Esophagus (tissue), 2 donors: Measurements from ENCODE around the gene ANKRD50. TPM values are rescaled to one million over a fixed set of nuclear protein-coding genes. Genes with fewer than 3 reads are reported as not detected.

Experiments used
- H3K27ac ChIP-seq, 2 donors: one replicate each; pipeline ENCODE4 v1.5.1; 2013; ENCODE audit warnings: low read depth in 2 of 2, mild to moderate bottlenecking in 2 of 2, inconsistent platforms in 1 of 2, low read length in 1 of 2, moderate library complexity in 1 of 2
- H3K27me3 ChIP-seq, 2 donors: one replicate each; pipeline ENCODE4 v1.6.1; 2013; ENCODE audit warnings: low read length in 2 of 2, control low read depth in 1 of 2, mild to moderate bottlenecking in 1 of 2; ENCODE audit not compliant: insufficient read depth in 2 of 2, control insufficient read depth in 1 of 2
- H3K36me3 ChIP-seq, 2 donors: one replicate each; pipeline ENCODE4 v1.6.1; 2013; ENCODE audit warnings: low read length in 1 of 2; ENCODE audit not compliant: control insufficient read depth in 2 of 2, insufficient read depth in 2 of 2
- H3K4me1 ChIP-seq, 2 donors: one replicate each; pipeline ENCODE4 v1.6.1; 2013; ENCODE audit warnings: low read length in 1 of 2; ENCODE audit not compliant: control insufficient read depth in 2 of 2, insufficient read depth in 2 of 2
- H3K4me3 ChIP-seq, 2 donors: one replicate each; pipeline ENCODE4 v1.5.1; 2013; ENCODE audit warnings: low read length in 2 of 2, mild to moderate bottlenecking in 2 of 2, low read depth in 1 of 2, moderate library complexity in 1 of 2
- H3K9me3 ChIP-seq, 2 donors: one replicate each; pipeline ENCODE4 v1.6.1; 2013; ENCODE audit warnings: mild to moderate bottlenecking in 2 of 2, low read depth in 1 of 2, low read length in 1 of 2, moderate library complexity in 1 of 2; ENCODE audit not compliant: control insufficient read depth in 2 of 2, insufficient read depth in 1 of 2
- WGBS, 2 donors: extraction: QIAGEN DNeasy Blood & Tissue Kit; methylation state at CpG; one replicate each; pipeline ENCODE4 v1.1.7; 2013; 5-methylcytosine and 5-hydroxymethylcytosine counted together
- polyA plus RNA-seq, 2 donors: library from polyadenylated mRNA; stranded (reverse); fragments of 200-250 nt; gene quantifications; one replicate each; pipeline ENCODE4 v1.2.3, GENCODE V29; 2013
- donor health status: healthy with polysubstance abuse.
- donor health status: Bipolar disorder and iron deficiency.

ANKRD50 gene
- polyA plus RNA-seq, 2 donors = 2.0 to 3.3 TPM

DNA sequence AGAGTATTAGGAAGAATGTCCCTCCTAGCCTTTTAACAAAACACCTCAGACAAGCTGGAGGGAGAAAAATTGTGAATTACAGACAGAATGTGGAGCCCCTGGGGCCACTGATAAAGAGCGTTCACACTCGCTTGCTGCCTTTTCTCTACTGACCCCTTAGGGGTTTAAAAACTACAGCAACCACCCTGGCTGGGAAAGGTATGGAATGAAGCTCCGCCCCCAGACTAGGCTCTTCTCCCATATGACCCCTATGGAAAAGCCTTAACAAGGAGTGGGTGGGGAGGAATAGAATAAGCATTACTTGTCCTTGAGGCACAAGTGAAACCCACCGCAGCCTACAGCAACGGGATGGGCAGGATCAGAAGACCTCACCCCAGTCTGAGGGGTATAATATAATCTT lies 26.3 kb downstream of the ANKRD50 start:
- Histone ChIP-seq H3K9me3 (no peaks in the 10 kb centered on the region), H3K4me1 (no peaks in the 10 kb centered on the region), H3K27me3 (no peaks in the 10 kb centered on the region), H3K4me3 (no peak overlapping the region), H3K27ac (no peak overlapping the region), H3K36me3 (no peaks in the 10 kb centered on the region)
- 90 to 93% methylated on average over 5 of the region's 5 CpGs for WGBS, 2 donors

DNA sequence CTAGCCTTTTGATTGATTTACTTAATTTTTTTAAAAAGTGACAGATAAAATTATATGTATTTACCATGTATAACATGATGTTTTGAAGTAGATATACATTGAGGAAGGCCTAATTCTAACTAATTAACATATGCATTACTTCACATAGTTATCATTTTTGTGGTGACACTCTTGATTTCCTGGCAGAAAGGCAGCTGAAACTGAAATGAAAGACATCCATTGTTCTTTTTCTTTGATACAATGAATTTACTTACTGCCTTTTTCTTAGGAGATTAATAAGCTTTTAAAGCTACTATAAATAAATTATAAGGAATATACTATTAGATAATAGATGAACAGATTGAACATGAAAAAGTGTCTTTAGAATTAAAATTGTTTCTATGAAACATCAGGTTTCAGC lies 26.7 kb downstream of the ANKRD50 start:
- Histone ChIP-seq H3K27me3 (no peaks in the 10 kb centered on the region), H3K9me3 (no peaks in the 10 kb centered on the region), H3K27ac (no peak overlapping the region)

DNA sequence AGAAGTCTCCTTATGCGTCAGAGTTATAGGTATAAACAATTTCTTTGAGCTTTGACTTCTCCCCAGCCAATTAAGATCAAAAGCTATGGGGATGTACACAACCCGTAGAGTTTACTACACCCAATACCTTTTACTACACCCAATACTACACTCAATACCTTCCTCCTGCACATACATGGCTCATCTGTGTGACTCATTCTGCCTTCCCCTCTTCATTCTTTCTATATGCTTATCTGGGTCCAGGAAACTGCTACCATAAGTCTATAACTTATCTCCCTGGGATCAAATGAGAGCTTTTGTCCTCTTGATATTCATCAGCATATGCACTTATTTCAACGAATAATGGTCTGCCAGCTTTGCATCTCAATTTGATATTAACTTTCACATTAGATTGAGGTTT lies 28.2 kb downstream of the ANKRD50 start:
- H3K9me3 ChIP-seq = no peaks in the 10 kb centered on the region
- no peaks in the 10 kb centered on the region for H3K4me1 ChIP-seq
- no peaks in the 10 kb centered on the region for H3K27me3 ChIP-seq
- no peak overlapping the region for H3K4me3 ChIP-seq
- no peaks in the 10 kb centered on the region for H3K36me3 ChIP-seq
- WGBS, 2 donors = 82 to 92% methylated on average over 3 of the region's 3 CpGs
- H3K27ac ChIP-seq = no peak overlapping the region

More for the DNA sequence above, 26.7 kb downstream of the ANKRD50 start:
- Histone ChIP-seq H3K36me3 (no peaks in the 10 kb centered on the region), H3K4me1 (no peaks in the 10 kb centered on the region), H3K4me3 (no peak overlapping the region)

DNA sequence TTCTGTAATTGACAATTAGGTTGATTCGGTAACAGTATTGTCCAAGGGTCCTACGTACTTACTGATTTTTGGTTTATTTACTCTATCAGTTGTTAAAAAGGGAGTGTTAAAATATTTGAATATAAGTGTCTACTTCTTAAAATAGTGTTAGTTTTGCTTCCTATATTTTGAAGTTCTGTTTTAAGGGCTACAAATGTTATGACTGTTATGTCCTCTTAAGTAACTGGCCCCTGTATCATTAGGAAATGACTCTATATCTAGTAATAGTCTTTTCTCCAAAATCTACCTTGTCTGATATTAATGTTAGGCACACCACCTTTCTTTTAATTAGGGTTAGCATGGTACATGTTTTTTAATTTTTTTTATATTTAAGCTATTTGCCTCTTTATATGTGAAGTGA lies 30.1 kb downstream of the ANKRD50 start:
- H3K9me3 ChIP-seq = no peaks in the 10 kb centered on the region
- no peaks in the 10 kb centered on the region for H3K27me3 ChIP-seq
- 97 to 98% methylated on average over 2 of the region's 2 CpGs for WGBS, 2 donors
- no peaks in the 10 kb centered on the region for H3K36me3 ChIP-seq
- no peaks in the 10 kb centered on the region for H3K4me1 ChIP-seq
- no peak overlapping the region for H3K4me3 ChIP-seq
- H3K27ac ChIP-seq = no peak overlapping the region

DNA sequence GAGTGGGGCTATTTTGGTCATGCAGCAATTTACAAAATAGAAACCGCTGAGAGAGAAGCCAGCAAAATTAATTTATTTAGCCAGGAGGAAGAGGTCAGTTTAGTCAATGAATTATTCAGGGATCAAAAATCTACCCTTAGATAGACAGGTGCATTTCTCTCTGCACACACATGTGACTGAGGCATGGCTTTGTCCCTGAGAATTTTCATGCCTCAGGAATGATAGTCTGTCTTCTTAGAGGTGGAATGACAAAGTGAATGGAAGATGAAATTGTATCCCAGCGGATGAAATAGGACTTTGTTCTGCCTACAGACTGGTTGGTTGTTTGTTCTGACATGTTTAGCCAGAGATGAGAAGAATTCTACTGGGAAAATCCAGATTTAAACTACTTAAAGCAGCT lies 46.0 kb downstream of the ANKRD50 start:
- WGBS, 2 donors = 73 to 84% methylated on average over 2 of the region's 2 CpGs
- Histone ChIP-seq H3K36me3 (peaks cover 3 to 12% of the 10 kb centered on the region in 2 donors), H3K27ac (no peak overlapping the region), H3K4me3 (no peak overlapping the region), H3K9me3 (peaks cover 0 to 3% of the 10 kb centered on the region in 2 donors), H3K27me3 (no peaks in the 10 kb centered on the region), H3K4me1 (no peaks in the 10 kb centered on the region)

DNA sequence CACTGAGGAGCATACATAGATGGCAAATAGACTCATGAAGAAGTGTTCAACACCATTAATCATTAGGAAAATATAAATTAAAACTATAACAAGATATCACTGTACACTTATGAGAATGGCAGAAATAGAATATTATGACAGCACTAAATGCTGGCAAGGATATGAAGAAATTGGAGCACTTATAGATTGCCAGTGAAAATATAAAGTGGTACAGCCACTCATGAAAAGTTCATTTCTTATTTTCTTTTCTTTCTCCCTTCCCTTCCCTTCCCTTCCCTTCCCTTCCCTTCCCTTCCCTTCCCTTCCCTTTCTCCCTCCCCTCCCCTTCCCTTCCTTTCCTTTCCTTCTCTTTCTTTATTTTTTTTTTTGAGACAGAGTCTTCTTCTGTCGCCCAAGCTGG lies 53.7 kb downstream of the ANKRD50 start:
- Histone ChIP-seq H3K36me3 (no peaks in the 10 kb centered on the region), H3K27ac (no peak overlapping the region), H3K4me3 (no peak overlapping the region), H3K9me3 (no peaks in the 10 kb centered on the region), H3K4me1 (no peaks in the 10 kb centered on the region), H3K27me3 (no peaks in the 10 kb centered on the region)
- 90 to 98% methylated on average over 1 of the region's 1 CpG for WGBS, 2 donors

DNA sequence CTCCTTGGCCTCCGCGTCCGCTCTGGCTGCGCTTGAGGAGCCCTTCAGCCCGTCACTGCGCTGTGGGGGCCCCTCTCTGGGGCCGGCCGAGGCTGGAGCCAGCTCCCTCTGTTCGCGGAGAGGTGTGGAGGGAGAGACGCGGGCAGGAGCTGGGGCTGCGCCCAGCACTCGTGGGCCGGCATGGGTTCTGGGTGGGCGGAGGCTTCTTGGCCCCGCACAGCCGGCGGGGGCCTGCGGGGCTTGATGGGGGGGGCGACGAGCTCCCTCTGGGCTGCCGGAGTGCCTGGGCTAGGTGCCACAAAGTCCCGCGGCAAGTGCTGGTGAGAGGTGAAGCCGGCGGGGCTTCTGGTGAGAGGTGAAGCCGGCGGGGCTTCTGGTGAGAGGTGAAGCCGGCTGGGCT lies 61.9 kb downstream of the ANKRD50 start:
- no peaks in the 10 kb centered on the region for H3K27me3 ChIP-seq
- WGBS, 2 donors = 96 to 97% methylated on average over 27 to 30 of the region's 30 CpGs
- H3K4me1 ChIP-seq = no peaks in the 10 kb centered on the region
- no peaks in the 10 kb centered on the region for H3K36me3 ChIP-seq
- no peaks in the 10 kb centered on the region for H3K9me3 ChIP-seq
- H3K4me3 ChIP-seq = no peak overlapping the region
- no peak overlapping the region for H3K27ac ChIP-seq

DNA sequence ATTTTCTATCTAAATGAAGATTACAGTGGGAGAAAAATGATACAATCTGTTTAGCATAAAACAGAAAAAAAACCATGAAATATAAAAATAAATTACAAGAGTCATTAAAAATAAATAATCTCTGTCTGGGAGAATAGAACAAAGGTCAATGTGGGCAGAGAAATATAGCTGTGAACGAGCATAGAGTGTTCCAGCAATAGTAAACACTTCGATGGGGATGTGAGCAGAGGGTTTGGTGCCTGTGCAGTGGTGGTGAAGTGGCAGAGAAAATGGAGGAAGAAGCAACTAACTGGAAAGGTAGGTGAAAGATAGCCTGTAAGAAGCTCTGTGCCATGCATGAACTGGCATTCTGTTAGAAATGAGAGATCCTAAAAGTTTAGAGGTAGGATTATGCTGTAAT lies 64.9 kb downstream of the ANKRD50 start:
- Histone ChIP-seq H3K27me3 (no peaks in the 10 kb centered on the region), H3K4me1 (peaks cover 0 to 1% of the 10 kb centered on the region in 2 donors), H3K36me3 (no peaks in the 10 kb centered on the region), H3K4me3 (no peak overlapping the region), H3K27ac (no peak overlapping the region), H3K9me3 (no peaks in the 10 kb centered on the region)
- WGBS, 2 donors = 55 to 66% methylated on average over 2 of the region's 2 CpGs

DNA sequence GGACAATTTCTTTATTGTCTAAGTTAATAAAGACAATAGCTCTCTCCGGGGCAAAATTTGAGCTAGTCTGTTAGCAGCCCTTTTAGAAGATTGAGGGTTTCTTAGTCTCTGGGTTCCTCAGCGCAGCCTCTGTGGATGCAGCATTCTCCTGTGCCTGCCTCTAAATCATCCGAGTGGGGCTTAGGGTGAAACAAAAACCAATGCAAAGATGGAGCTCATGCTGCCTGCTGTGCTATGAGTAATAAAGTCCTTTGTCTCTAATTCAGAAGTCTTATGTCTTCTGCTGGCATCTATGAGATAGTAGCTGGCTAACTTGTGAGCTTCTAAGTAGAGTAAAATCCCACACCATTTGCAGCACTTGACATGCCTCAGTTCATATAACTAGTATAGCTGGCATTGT lies 67.9 kb downstream of the ANKRD50 start:
- H3K4me3 ChIP-seq = no peak overlapping the region
- H3K9me3 ChIP-seq = no peaks in the 10 kb centered on the region
- H3K27me3 ChIP-seq = no peaks in the 10 kb centered on the region
- WGBS, 2 donors = 88 to 93% methylated on average over 3 of the region's 3 CpGs
- H3K27ac ChIP-seq = no peak overlapping the region
- H3K4me1 ChIP-seq = peaks cover 0 to 1% of the 10 kb centered on the region in 2 donors
- H3K36me3 ChIP-seq = no peaks in the 10 kb centered on the region

DNA sequence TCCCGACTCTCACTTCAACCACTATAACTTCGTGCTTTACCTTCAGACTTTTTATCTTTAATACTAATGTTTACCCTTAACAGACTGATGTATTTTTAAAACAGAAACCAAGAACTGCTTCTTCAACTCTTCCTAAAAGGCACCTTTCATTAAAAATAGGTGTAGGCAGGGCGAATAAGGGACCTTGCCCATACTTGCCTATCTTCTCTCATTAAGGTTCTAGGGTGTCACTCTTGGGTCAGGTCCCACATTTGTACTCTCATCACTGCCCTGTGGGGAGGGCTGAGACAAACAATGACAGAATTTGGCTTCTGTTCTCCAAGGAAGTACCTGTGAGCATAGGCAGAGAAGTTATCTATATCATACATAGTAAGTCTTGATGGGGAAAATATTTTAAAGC lies 69.7 kb downstream of the ANKRD50 start:
- H3K27ac ChIP-seq = no peak overlapping the region
- H3K4me3 ChIP-seq = no peak overlapping the region
- H3K9me3 ChIP-seq = no peaks in the 10 kb centered on the region
- WGBS, 2 donors = 51 to 67% methylated on average over 3 of the region's 3 CpGs
- peaks cover 0 to 1% of the 10 kb centered on the region in 2 donors for H3K4me1 ChIP-seq
- no peaks in the 10 kb centered on the region for H3K36me3 ChIP-seq
- H3K27me3 ChIP-seq = no peaks in the 10 kb centered on the region
